ENCODE measurements around the gene CCDC14. TPM values are rescaled to one million over a fixed set of nuclear protein-coding genes. Genes with fewer than 3 reads are reported as not detected.

Gene CCDC14
- total and polyA plus RNA-seq, 2 of the 4 experiments (the other 2 are of a cell fraction) = 82.1 to 109 TPM

GRCh38 chr3:123961508-123961856 lies 453 bp upstream of the CCDC14 start:
- H3K9ac ChIP-seq (ENCODE audit: low read depth, low read length) = peak overlapping the region; percentile 38; the same call in 1 of the 2 replicates
- H4K5ac ChIP-seq (ENCODE audit: low read depth, low read length) = no peak overlapping the region
- 0 out of 3 replicates have a peak overlapping the region, but pooled peaks have one; percentile 20 for H2BK15ac ChIP-seq (ENCODE audit: low read depth, low read length)
- no peaks in the 10 kb centered on the region for H3K9me3 ChIP-seq (ENCODE audit: control insufficient read depth, insufficient read depth, low read length)
- DNase-seq (no peak), ATAC-seq (ENCODE audit: low read depth) (0 out of 2 replicates have a peak, but pooled peaks have one; percentile 1)
- no peak overlapping the region for H3K27ac ChIP-seq (ENCODE audit: insufficient read depth, low read length)
- no TSS peak for BruUV-seq (replicated peaks)
- POLR2A ChIA-PET (ENCODE audit: unreplicated experiment) = no interaction called here
- H3K23ac ChIP-seq (ENCODE audit: low read depth, low read length) = peak overlapping the region; percentile 72
- peak overlapping the region; percentile 85 for H2AFZ ChIP-seq (replicated peaks; ENCODE audit: low read length, poor library complexity)
- peak overlapping the region in 1 of 2 experiments; percentile 87; a peak in 3 of 4 replicates for H4K8ac ChIP-seq (ENCODE audit: low read depth in 2 of 2, low read length in 2 of 2)
- no peaks in the 10 kb centered on the region for H4K20me1 ChIP-seq (ENCODE audit: insufficient read depth, low read length)
- peak overlapping the region; percentile 72 for H3K4me2 ChIP-seq (ENCODE audit: low read depth, low read length)
- in situ Hi-C loops (cut with MboI; ENCODE audit: low sequenced_read_pairs) (no loop called here), dilution Hi-C loops (cut with HindIII; ENCODE audit: low sequenced_read_pairs, unreplicated experiment) (no loop called here), intact Hi-C loops (cut with micrococcal nuclease) (no loop called here)
- no peaks in the 10 kb centered on the region for H3K4me1 ChIP-seq (ENCODE audit: control insufficient read depth, insufficient read depth, low read length)
- H3K36me3 ChIP-seq (ENCODE audit: control insufficient read depth, insufficient read depth, low read length) = no peaks in the 10 kb centered on the region
- 0 out of 2 replicates have a peak, but pooled peaks cover 4% of the 10 kb centered on the region for H3K27me3 ChIP-seq (ENCODE audit: control insufficient read depth, insufficient read depth, low read length)
- no peak overlapping the region for H4K91ac ChIP-seq (ENCODE audit: insufficient read depth, low read depth, low read length)
- CTCF ChIA-PET = no interaction called here
- peak overlapping the region; percentile 72; the same call in 1 of the 2 replicates for H3K14ac ChIP-seq (replicated peaks; ENCODE audit: low read depth, low read length)
- peak overlapping the region; percentile 58; the same call in 1 of the 2 replicates for H2BK20ac ChIP-seq (ENCODE audit: low read depth, low read length)
- H2AK5ac ChIP-seq (ENCODE audit: low read depth, low read length) = no peak overlapping the region
- H2BK120ac ChIP-seq (ENCODE audit: low read depth, low read length) = peak overlapping the region; percentile 81; the same call in 1 of the 2 replicates
- TF ChIP-seq SMC3 (IDR thresholded peaks at IDR 0.05; ENCODE audit: low read depth, low read length) (no peak), RFX5 (IDR thresholded peaks at IDR 0.05; ENCODE audit: low read depth, low read length) (no peak), RCOR1 (IDR thresholded peaks at IDR 0.05; ENCODE audit: insufficient replicate concordance, low read length) (no peak), CHD1 (IDR thresholded peaks at IDR 0.05; ENCODE audit: low read depth, low read length) (no peak), RAD21 (IDR thresholded peaks at IDR 0.05; ENCODE audit: low read length) (no peak), BHLHE40 (IDR thresholded peaks at IDR 0.05; ENCODE audit: low read depth, low read length) (no peak), ELK1 (IDR thresholded peaks at IDR 0.05; ENCODE audit: borderline replicate concordance, low read depth, low read length) (no peak), CTCF (conservative IDR thresholded peaks at IDR 0.05; ENCODE audit: low read depth, low read length) (no peak), MAFK (IDR thresholded peaks at IDR 0.05; ENCODE audit: low read depth, low read length) (no peak), MXI1 (IDR thresholded peaks at IDR 0.05; ENCODE audit: borderline replicate concordance, low read depth, low read length) (no peak), FOS (IDR thresholded peaks at IDR 0.05; ENCODE audit: low read depth, low read length) (no peak), CEBPB (IDR thresholded peaks at IDR 0.05; ENCODE audit: low read depth, low read length) (no peak), MAZ (IDR thresholded peaks at IDR 0.05; ENCODE audit: borderline replicate concordance, low read depth, low read length) (no peak), USF2 (IDR thresholded peaks at IDR 0.05; ENCODE audit: low read depth, low read length) (no peak), NFE2L2 (IDR thresholded peaks at IDR 0.05; ENCODE audit: low read depth, low read length) (no peak), POLR2A (IDR thresholded peaks at IDR 0.05; ENCODE audit: low read depth, low read length) (no peak)
- H2AK9ac ChIP-seq (replicated peaks; ENCODE audit: low read depth, low read length, poor library complexity) = no peak overlapping the region
- no peaks in the 10 kb centered on the region for H3K9me1 ChIP-seq (ENCODE audit: insufficient read depth, low read length)
- no peak overlapping the region for H3K18ac ChIP-seq (ENCODE audit: low read depth, low read length)
- peak overlapping the region; percentile 85 for H3K4me3 ChIP-seq (ENCODE audit: insufficient read depth, low read depth, low read length)
- WGBS, 2 experiments (ENCODE audit: extremely low coverage in 2 of 2, insufficient read length in 1 of 2) = no CpG with 5 or more reads among the region's 15 CpGs
- H2BK5ac ChIP-seq (ENCODE audit: low read depth, low read length, poor library complexity, severe bottlenecking) = no peak overlapping the region
- H3K79me1 ChIP-seq (ENCODE audit: low read depth in 1 of 2, low read length in 2 of 2) = peaks cover 11 to 17% of the 10 kb centered on the region in 2 experiments
- 0 out of 2 replicates have a peak overlapping the region, but pooled peaks have one; percentile 41 for H3K4ac ChIP-seq (ENCODE audit: low read depth, low read length)
- peak overlapping the region; percentile 56; the same call in 1 of the 2 replicates for H3K56ac ChIP-seq (ENCODE audit: extremely low read depth, insufficient read depth, low read length)
